ENCODE data around the gene CEP112.

CEP112 gene

DNA sequence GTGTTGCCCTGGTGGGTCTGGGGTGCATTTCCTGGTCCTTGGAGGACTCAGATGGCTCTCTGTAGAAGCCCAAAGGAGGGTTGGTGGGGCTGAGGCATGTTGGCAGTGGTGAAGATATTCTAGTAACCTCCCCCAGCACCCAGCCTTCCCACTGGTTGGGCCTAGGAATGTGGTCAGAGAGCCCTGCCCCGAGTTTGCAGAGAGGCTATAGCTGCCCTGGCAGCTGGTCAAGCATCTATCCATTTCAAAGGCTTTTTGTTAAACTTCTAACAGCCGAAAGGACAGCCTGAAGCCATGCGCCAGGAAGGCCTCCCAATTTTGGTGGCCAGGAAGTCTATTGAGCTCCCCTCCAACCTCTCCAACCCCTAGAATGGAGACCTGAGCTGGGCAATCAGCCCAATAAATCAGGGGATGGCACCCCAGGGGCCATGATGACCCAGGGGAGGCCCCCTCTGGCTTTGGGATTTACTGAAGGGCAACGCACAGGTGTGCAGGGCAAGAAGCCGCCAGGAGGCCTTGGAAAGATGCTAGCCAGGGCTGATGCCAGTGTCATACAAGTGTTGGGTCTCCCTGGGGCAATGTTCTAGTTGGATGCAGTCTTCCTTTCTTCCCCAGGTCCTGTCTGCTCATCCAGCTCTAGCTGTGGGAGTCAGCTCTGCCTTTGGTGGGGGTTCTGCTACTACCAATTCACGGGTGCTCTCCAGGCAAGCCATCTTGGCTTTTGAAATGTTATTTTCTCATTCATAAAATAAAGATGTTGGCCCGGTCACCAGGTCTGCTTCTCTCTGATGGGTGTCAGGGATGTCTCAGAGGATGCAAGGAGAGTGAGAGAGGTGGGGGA lies 599.6 kb downstream of the CEP112 start:
- H3K4me3 ChIP-seq: no peak overlapping the region
- no peak overlapping the region for H3K27ac ChIP-seq
- peaks cover 0 to 5% (median 1%) of the 10 kb centered on the region in 4 donors for H3K4me1 ChIP-seq
- H3K27me3 ChIP-seq: no peaks in the 10 kb centered on the region
- intact Hi-C loops (cut with DNase I; ENCODE audit: low total_unique reads): no loop called here
- DNase-seq: no peak
- no peaks in the 10 kb centered on the region for H3K9me3 ChIP-seq
- TF ChIP-seq, protein P1, sequence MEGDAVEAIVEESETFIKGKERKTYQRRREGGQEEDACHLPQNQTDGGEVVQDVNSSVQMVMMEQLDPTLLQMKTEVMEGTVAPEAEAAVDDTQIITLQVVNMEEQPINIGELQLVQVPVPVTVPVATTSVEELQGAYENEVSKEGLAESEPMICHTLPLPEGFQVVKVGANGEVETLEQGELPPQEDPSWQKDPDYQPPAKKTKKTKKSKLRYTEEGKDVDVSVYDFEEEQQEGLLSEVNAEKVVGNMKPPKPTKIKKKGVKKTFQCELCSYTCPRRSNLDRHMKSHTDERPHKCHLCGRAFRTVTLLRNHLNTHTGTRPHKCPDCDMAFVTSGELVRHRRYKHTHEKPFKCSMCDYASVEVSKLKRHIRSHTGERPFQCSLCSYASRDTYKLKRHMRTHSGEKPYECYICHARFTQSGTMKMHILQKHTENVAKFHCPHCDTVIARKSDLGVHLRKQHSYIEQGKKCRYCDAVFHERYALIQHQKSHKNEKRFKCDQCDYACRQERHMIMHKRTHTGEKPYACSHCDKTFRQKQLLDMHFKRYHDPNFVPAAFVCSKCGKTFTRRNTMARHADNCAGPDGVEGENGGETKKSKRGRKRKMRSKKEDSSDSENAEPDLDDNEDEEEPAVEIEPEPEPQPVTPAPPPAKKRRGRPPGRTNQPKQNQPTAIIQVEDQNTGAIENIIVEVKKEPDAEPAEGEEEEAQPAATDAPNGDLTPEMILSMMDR (IDR thresholded peaks at IDR 0.05): no peak
- no peaks in the 10 kb centered on the region for H3K36me3 ChIP-seq

DNA sequence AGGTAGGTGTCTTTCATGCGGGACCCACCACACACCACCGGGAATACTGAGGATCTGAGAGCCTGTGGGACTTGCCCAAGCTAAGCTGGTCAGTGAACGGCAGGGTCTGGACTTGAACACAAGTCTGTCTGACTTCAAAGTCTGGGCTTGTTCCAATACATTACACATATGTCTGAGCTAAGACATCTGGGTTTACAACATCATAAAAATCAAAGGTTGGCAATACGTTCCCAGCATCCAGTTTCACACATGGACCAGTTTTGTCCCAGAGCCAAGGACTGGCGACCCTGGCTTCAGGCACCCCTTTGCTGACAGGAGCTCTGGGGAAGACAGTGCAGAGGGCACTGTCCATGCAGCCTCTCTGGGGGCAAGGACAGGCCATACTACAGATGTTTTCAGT lies 602.6 kb downstream of the CEP112 start:
- no peak for DNase-seq
- no peak overlapping the region for H3K27ac ChIP-seq
- TF ChIP-seq, protein P1 (IDR thresholded peaks at IDR 0.05): no peak
- no peak overlapping the region for H3K4me3 ChIP-seq
- no peaks in the 10 kb centered on the region for H3K36me3 ChIP-seq
- H3K9me3 ChIP-seq: no peaks in the 10 kb centered on the region
- no peaks in the 10 kb centered on the region for H3K27me3 ChIP-seq
- intact Hi-C loops (cut with DNase I; ENCODE audit: low total_unique reads): no loop called here
- H3K4me1 ChIP-seq: peaks cover 0 to 18% (median 6%) of the 10 kb centered on the region in 4 donors

DNA sequence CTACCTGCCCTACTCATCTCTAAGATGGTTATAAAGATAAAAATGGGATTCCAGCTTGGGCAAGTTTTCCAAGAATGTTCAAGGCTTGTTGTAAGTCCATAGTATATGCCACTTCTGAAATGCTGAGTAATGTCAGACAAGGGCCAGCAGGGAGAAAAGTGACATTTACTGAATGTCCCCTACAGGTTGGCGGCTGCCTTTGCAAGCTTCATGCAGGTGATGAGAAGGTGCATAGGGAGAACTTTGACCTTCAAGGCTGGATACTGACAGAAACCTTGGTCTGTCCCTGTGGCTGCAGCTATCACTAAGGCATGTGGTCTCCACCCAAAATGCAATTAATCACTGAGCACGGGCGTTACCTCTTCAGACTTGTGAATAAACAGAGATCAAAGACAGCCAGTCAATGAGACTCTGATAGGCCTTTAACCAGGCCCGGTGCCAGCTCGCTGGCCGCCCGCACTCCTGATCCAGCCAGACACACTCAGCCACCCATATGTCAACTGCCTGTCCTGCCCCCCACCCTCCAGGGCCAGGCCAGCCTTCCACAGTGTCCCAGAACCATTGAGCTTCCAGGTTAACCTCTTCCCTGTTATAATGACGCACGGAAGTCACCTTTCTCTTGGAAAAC lies 603.6 kb downstream of the CEP112 start:
- Histone ChIP-seq H3K27me3 (no peaks in the 10 kb centered on the region), H3K4me3 (no peak overlapping the region), H3K4me1 (peaks cover 0 to 23% (median 13%) of the 10 kb centered on the region in 4 donors), H3K36me3 (no peaks in the 10 kb centered on the region), H3K27ac (no peak overlapping the region), H3K9me3 (no peaks in the 10 kb centered on the region)
- TF ChIP-seq, protein P1 (IDR thresholded peaks at IDR 0.05): no peak
- DNase-seq: no peak
- intact Hi-C loops (cut with DNase I; ENCODE audit: low total_unique reads): no loop called here

DNA sequence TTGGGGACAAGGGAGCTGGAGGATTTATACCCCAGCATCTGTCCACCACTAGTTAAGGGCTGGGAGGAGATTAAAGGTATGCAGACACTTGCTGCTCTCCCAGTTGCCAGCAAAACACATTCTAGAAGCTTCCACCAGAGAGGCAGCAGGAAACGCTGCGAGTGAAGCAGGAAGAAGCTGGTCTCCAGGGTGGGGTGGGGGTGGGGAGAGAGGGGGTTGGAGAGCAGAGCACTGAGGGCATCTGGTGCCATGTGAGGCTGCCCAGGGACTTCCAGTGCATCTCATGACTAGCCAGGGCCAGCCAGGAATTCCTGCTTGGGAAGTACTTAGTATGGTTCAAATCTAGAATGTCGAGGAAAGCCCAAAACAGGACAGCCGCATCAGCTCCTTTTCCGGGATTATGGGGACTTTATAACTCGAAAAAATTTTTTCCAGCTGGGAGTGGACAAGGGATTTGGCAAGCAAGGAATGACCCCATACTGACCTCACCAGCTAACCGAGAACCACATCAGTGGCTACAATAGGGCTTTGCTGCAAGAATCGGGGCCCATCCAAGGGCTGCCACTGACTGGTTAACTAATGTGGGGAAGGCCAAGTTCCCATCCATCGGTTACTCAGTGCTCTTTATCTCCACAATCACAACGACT lies 604.3 kb downstream of the CEP112 start:
- Histone ChIP-seq H3K4me1 (peaks cover 0 to 24% (median 13%) of the 10 kb centered on the region in 4 donors), H3K36me3 (no peaks in the 10 kb centered on the region), H3K4me3 (no peak overlapping the region), H3K27ac (no peak overlapping the region), H3K27me3 (no peaks in the 10 kb centered on the region), H3K9me3 (no peaks in the 10 kb centered on the region)
- TF ChIP-seq, protein P1 (IDR thresholded peaks at IDR 0.05): no peak
- intact Hi-C loops (cut with DNase I; ENCODE audit: low total_unique reads): no loop called here
- DNase-seq: no peak

DNA sequence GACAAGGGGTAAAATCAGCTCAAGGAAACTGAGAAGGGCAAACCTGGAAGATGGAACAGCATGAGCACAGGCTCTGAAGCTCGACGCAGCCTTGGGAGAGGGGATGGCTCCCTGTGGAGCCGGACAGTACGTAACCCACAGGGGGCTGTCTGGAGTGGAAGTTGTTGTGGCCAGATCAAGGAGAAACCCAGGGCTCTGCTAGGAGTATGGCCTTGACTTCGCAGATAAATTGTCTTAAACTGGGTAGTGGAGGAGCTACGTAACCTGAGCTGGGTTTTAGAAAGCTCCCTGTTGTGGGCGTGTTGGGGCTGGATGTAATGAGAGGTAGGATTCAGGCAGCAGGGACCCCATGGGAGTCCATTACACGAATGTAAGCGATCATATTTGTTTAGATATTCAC lies 605.0 kb downstream of the CEP112 start:
- Histone ChIP-seq H3K4me1 (peaks cover 0 to 24% (median 13%) of the 10 kb centered on the region in 4 donors), H3K27me3 (no peaks in the 10 kb centered on the region), H3K36me3 (no peaks in the 10 kb centered on the region), H3K9me3 (no peaks in the 10 kb centered on the region), H3K27ac (no peak overlapping the region), H3K4me3 (no peak overlapping the region)
- intact Hi-C loops (cut with DNase I; ENCODE audit: low total_unique reads): no loop called here
- DNase-seq: no peak
- TF ChIP-seq, protein P1 (IDR thresholded peaks at IDR 0.05): no peak
